Measurements from ENCODE around the gene SRBD1. TPM values are rescaled to one million over a fixed set of nuclear protein-coding genes. Genes with fewer than 3 reads are reported as not detected.
"Not testable (repeated sequence)": the region's sequence is repeated elsewhere in the genome, so short reads cannot be mapped to it uniquely, and the experiment has no call there.

The SRBD1 gene
- total RNA-seq, 1 donor from 2014 or later, result 78.6 TPM

GRCh38 chr2:45459860-45460259, 151.2 kb downstream of the SRBD1 start:
- DNase-seq, result no peak

GRCh38 chr2:45458909-45459563, 152.0 kb downstream of the SRBD1 start:
- DNase-seq, result no peak

- DNase-seq, result no peak
Measured at GRCh38 chr2:45457211-45457945, 153.7 kb downstream of the SRBD1 start.

- DNase-seq, result no peak
Measured at GRCh38 chr2:45452866-45453265, 158.2 kb downstream of the SRBD1 start.

GRCh38 chr2:45450634-45451033, 160.4 kb downstream of the SRBD1 start:
- no peak for DNase-seq

- DNase-seq, result no peak
Measured at GRCh38 chr2:45448217-45448616, 162.8 kb downstream of the SRBD1 start.

- no peak for DNase-seq
Measured at GRCh38 chr2:45446016-45446415, 165.1 kb downstream of the SRBD1 start.

- no peak for DNase-seq
Measured at GRCh38 chr2:45445037-45445436, 166.0 kb downstream of the SRBD1 start.

GRCh38 chr2:45443012-45443411, 168.1 kb downstream of the SRBD1 start:
- DNase-seq, result no peak

- no peak for DNase-seq
Measured at GRCh38 chr2:45442026-45442425, 169.0 kb downstream of the SRBD1 start.

- no peak for DNase-seq
Measured at GRCh38 chr2:45441571-45441970, 169.5 kb downstream of the SRBD1 start.

GRCh38 chr2:45439788-45440773, 171.0 kb downstream of the SRBD1 start:
- no peak for DNase-seq

GRCh38 chr2:45438872-45439665, 172.0 kb downstream of the SRBD1 start:
- DNase-seq, result no peak

- no peak for DNase-seq
Measured at GRCh38 chr2:45436456-45436855, 174.6 kb downstream of the SRBD1 start.

- DNase-seq, result no peak
Measured at GRCh38 chr2:45435316-45435715, 175.8 kb downstream of the SRBD1 start.

- DNase-seq, result no peak
Measured at GRCh38 chr2:45433363-45433762, 177.7 kb downstream of the SRBD1 start.

GRCh38 chr2:45432406-45432805, 178.7 kb downstream of the SRBD1 start:
- DNase-seq, result no peak

GRCh38 chr2:45426025-45426424, 185.0 kb downstream of the SRBD1 start:
- DNase-seq, result not testable (repeated sequence)

- DNase-seq, result no peak
Measured at GRCh38 chr2:45422921-45423320, 188.1 kb downstream of the SRBD1 start.

- no peak for DNase-seq
Measured at GRCh38 chr2:45418532-45418931, 192.5 kb downstream of the SRBD1 start.

GRCh38 chr2:45415534-45416123, 195.4 kb downstream of the SRBD1 start:
- DNase-seq, result no peak
